ENCODE results near the gene NUB1.

GRCh38 chr7:151319189-151319588, 22.4 kb upstream of the NUB1 start:
- TF ChIP-seq, protein P1, sequence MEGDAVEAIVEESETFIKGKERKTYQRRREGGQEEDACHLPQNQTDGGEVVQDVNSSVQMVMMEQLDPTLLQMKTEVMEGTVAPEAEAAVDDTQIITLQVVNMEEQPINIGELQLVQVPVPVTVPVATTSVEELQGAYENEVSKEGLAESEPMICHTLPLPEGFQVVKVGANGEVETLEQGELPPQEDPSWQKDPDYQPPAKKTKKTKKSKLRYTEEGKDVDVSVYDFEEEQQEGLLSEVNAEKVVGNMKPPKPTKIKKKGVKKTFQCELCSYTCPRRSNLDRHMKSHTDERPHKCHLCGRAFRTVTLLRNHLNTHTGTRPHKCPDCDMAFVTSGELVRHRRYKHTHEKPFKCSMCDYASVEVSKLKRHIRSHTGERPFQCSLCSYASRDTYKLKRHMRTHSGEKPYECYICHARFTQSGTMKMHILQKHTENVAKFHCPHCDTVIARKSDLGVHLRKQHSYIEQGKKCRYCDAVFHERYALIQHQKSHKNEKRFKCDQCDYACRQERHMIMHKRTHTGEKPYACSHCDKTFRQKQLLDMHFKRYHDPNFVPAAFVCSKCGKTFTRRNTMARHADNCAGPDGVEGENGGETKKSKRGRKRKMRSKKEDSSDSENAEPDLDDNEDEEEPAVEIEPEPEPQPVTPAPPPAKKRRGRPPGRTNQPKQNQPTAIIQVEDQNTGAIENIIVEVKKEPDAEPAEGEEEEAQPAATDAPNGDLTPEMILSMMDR (IDR thresholded peaks at IDR 0.05), result no peak
- TF ChIP-seq POLR2A (IDR thresholded peaks at IDR 0.05), result no peak

Data from heart left ventricle (tissue), 13 donors.